Measurements from ENCODE around the gene TAOK1. TPM values are rescaled to one million over a fixed set of nuclear protein-coding genes. Genes with fewer than 3 reads are reported as not detected.

Gene TAOK1
- total and polyA plus RNA-seq, 2 of the 13 experiments (the other 11 are each of a cell fraction or from before 2014, with no cell fraction given): 14.1 to 23.0 TPM

DNA sequence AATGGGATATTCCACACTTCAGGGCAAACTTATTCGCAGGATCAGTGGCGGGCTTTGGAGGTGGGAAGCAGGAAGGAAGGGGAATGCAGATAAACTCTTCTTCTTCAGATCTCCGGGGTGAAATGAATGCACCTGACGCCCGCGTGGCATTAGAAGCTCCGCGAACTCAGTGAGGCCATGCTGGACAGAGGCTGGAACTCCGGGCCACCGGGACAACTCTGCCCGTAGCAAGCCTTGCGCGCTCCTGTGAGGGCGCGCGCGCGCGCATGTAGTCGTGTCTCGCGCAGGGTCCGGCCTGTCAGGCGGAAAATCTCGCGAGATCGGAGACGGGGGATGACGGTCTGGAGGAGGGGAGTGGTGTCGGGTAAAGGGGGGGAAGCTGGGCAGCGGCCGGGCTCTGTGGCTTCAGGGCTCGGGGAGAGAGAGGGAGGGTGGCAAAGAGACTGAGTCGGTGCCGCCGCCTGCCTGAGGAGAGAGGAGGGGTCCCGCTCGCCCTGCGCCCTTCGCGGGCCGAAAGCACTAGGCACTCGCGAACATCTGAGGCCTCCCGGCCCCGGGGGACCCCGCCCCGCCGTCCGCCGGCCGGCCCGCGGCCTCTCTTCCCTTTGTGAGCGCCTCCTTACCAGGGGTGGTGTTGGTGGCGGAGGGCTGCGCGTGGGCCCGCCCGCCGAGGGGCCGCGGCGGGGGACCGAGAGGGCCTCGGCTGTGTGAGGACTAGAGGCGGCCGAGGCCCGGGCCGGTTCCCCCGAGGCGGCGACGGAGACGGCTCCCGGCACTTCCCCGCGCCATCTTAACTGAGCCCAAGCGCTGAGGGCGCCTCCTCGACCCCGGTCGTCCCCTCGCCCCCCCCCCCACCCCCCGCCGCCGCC, at the start of gene TAOK1 (continued):
- TF ChIP-seq, protein P1, sequence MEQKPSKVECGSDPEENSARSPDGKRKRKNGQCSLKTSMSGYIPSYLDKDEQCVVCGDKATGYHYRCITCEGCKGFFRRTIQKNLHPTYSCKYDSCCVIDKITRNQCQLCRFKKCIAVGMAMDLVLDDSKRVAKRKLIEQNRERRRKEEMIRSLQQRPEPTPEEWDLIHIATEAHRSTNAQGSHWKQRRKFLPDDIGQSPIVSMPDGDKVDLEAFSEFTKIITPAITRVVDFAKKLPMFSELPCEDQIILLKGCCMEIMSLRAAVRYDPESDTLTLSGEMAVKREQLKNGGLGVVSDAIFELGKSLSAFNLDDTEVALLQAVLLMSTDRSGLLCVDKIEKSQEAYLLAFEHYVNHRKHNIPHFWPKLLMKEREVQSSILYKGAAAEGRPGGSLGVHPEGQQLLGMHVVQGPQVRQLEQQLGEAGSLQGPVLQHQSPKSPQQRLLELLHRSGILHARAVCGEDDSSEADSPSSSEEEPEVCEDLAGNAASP (CRISPR knock-in tag; IDR thresholded peaks at IDR 0.05; ENCODE audit: borderline replicate concordance): no peak; the same call in 1 of the 2 replicates
- TF ChIP-seq ZNF138 (CRISPR knock-in tag; IDR thresholded peaks at IDR 0.05; ENCODE audit: low read depth) (no peak; the same call in 1 of the 2 replicates), ATF7 (IDR thresholded peaks at IDR 0.05) (no peak), ATF7 (CRISPR knock-in tag; IDR thresholded peaks at IDR 0.05) (peak; percentile 24; the same call in 1 of the 2 replicates), PHF20 (CRISPR knock-in tag; IDR thresholded peaks at IDR 0.05) (peak; percentile 63; the same call in 1 of the 2 replicates), PPARG (CRISPR knock-in tag; conservative IDR thresholded peaks at IDR 0.05) (no peak), SRF (IDR thresholded peaks at IDR 0.05; ENCODE audit: low read depth, low read length) (no peak), GTF2F1 (IDR thresholded peaks at IDR 0.05; ENCODE audit: low read length) (no peak), POLR2A (IDR thresholded peaks at IDR 0.05; ENCODE audit: insufficient read depth in 1 of 2, low read depth in 2 of 2, low read length in 2 of 2) (peak; percentile 94), ZNF354B (CRISPR knock-in tag; IDR thresholded peaks at IDR 0.05) (peak; percentile 80; the same call in 1 of the 2 replicates), ZNF12 (CRISPR knock-in tag; IDR thresholded peaks at IDR 0.05) (no peak), CHD2 (IDR thresholded peaks at IDR 0.05; ENCODE audit: low read depth, low read length) (peak; percentile 99), ZNF430 (CRISPR knock-in tag; IDR thresholded peaks at IDR 0.05) (0 out of 2 replicates have a peak, but pooled peaks have one; percentile 47)
- TF ChIP-seq, protein P2, sequence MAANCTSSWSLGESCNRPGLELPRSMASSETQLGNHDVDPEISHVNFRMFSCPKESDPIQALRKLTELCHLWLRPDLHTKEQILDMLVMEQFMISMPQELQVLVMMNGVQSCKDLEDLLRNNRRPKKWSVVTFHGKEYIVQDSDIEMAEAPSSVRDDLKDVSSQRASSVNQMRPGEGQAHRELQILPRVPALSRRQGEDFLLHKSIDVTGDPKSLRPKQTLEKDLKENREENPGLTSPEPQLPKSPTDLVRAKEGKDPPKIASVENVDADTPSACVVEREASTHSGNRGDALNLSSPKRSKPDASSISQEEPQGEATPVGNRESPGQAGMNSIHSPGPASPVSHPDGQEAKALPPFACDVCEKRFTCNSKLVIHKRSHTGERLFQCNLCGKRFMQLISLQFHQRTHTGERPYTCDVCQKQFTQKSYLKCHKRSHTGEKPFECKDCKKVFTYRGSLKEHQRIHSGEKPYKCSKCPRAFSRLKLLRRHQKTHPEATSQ (CRISPR knock-in tag; IDR thresholded peaks at IDR 0.05; ENCODE audit: borderline replicate concordance): peak; percentile 89; the same call in 1 of the 2 replicates
- TF ChIP-seq, protein P3, sequence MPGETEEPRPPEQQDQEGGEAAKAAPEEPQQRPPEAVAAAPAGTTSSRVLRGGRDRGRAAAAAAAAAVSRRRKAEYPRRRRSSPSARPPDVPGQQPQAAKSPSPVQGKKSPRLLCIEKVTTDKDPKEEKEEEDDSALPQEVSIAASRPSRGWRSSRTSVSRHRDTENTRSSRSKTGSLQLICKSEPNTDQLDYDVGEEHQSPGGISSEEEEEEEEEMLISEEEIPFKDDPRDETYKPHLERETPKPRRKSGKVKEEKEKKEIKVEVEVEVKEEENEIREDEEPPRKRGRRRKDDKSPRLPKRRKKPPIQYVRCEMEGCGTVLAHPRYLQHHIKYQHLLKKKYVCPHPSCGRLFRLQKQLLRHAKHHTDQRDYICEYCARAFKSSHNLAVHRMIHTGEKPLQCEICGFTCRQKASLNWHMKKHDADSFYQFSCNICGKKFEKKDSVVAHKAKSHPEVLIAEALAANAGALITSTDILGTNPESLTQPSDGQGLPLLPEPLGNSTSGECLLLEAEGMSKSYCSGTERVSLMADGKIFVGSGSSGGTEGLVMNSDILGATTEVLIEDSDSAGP (CRISPR knock-in tag; IDR thresholded peaks at IDR 0.05; ENCODE audit: borderline replicate concordance): peak; percentile 84; the same call in 1 of the 2 replicates
- TF ChIP-seq, protein P4, sequence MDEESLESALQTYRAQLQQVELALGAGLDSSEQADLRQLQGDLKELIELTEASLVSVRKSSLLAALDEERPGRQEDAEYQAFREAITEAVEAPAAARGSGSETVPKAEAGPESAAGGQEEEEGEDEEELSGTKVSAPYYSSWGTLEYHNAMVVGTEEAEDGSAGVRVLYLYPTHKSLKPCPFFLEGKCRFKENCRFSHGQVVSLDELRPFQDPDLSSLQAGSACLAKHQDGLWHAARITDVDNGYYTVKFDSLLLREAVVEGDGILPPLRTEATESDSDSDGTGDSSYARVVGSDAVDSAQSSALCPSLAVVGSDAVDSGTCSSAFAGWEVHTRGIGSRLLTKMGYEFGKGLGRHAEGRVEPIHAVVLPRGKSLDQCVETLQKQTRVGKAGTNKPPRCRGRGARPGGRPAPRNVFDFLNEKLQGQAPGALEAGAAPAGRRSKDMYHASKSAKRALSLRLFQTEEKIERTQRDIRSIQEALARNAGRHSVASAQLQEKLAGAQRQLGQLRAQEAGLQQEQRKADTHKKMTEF (CRISPR knock-in tag; IDR thresholded peaks at IDR 0.05): peak; percentile 59; the same call in 1 of the 2 replicates
- TF ChIP-seq, protein P5, sequence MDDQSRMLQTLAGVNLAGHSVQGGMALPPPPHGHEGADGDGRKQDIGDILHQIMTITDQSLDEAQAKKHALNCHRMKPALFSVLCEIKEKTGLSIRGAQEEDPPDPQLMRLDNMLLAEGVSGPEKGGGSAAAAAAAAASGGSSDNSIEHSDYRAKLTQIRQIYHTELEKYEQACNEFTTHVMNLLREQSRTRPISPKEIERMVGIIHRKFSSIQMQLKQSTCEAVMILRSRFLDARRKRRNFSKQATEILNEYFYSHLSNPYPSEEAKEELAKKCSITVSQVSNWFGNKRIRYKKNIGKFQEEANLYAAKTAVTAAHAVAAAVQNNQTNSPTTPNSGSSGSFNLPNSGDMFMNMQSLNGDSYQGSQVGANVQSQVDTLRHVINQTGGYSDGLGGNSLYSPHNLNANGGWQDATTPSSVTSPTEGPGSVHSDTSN (CRISPR knock-in tag; IDR thresholded peaks at IDR 0.05; ENCODE audit: borderline replicate concordance): no peak
- TF ChIP-seq, protein P6, sequence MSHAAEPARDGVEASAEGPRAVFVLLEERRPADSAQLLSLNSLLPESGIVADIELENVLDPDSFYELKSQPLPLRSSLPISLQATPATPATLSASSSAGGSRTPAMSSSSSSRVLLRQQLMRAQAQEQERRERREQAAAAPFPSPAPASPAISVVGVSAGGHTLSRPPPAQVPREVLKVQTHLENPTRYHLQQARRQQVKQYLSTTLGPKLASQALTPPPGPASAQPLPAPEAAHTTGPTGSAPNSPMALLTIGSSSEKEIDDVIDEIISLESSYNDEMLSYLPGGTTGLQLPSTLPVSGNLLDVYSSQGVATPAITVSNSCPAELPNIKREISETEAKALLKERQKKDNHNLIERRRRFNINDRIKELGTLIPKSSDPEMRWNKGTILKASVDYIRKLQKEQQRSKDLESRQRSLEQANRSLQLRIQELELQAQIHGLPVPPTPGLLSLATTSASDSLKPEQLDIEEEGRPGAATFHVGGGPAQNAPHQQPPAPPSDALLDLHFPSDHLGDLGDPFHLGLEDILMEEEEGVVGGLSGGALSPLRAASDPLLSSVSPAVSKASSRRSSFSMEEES (CRISPR knock-in tag; IDR thresholded peaks at IDR 0.05): no peak
- TF ChIP-seq, protein P7, sequence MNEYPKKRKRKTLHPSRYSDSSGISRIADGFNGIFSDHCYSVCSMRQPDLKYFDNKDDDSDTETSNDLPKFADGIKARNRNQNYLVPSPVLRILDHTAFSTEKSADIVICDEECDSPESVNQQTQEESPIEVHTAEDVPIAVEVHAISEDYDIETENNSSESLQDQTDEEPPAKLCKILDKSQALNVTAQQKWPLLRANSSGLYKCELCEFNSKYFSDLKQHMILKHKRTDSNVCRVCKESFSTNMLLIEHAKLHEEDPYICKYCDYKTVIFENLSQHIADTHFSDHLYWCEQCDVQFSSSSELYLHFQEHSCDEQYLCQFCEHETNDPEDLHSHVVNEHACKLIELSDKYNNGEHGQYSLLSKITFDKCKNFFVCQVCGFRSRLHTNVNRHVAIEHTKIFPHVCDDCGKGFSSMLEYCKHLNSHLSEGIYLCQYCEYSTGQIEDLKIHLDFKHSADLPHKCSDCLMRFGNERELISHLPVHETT (CRISPR knock-in tag; conservative IDR thresholded peaks at IDR 0.05): no peak

Data from HepG2 (cell line).